K562 (cell line): ENCODE data around the gene KDM5A. TPM values are rescaled to one million over a fixed set of nuclear protein-coding genes. Genes with fewer than 3 reads are reported as not detected.
"Not testable (repeated sequence)": the region's sequence is repeated elsewhere in the genome, so short reads cannot be mapped to it uniquely, and the experiment has no call there.

ENCODE experiments used
- ATAC-seq: fragments of 200-7000 bp; cut with Tn5 transposase; 3 replicates; pipeline ENCODE4 v1.9.1; 2020; ENCODE audit warnings: moderate library complexity
- BruUV-seq: library from RNA; stranded (reverse); fragments of 400-500 nt; replicated peaks from 2 replicates; lab custom pipeline; 2021; lab: Mats Ljungman, UMichigan
- CTCF ChIA-PET: fragments of 300-600 bp; formaldehyde crosslinking; extraction: SDS; loops from one replicate; lab custom pipeline; 2021; ENCODE audit warnings: low intra/inter-chr PET ratio; lab: Yijun Ruan, JAX
- POLR2A ChIA-PET: fragments of 300-600, 350-650 bp; sonication (Branson Sonifier 250); formaldehyde crosslinking; extraction: SDS; loops from one replicate; lab custom pipeline; 2021; ENCODE audit warnings: antibody characterized with exemption, inconsistent platforms; lab: Yijun Ruan, JAX
- DNase-seq, 4 experiments: peaks; one replicate each; pipeline versions ENCODE4 v3.0.0 to v3.0.0-alpha.2; 2011 to 2018; ENCODE audit warnings: low spot score in 3 of 4, mixed read lengths in 3 of 4; ENCODE audit errors: extremely low read depth in 1 of 4
- FAIRE-seq: peaks from 2 replicates; lab custom pipeline; 2011; peaks lifted over from hg19 to GRCh38; lab: Jason Lieb, UNC
- H2AFZ ChIP-seq: 2 replicates; pipeline ENCODE4 v1.6.0; 2011; ENCODE audit warnings: low read depth, low read length, control low read depth, inconsistent platforms
- H3K27ac ChIP-seq: fragments of 200-600 bp; 3 replicates; pipeline ENCODE4 v1.8.0; 2011; ENCODE audit warnings: low read depth, mild to moderate bottlenecking, control low read depth, inconsistent platforms, low read length, moderate library complexity, mixed read lengths; ENCODE audit errors: extremely low read depth
- H3K27me3 ChIP-seq, 2 experiments: fragments of 300-600 bp in 1 of 2; 2 replicates in 1 of 2; 3 replicates in 1 of 2; pipeline versions ENCODE4 v1.6.0 to v1.8.0; 2011; ENCODE audit warnings: inconsistent platforms in 2 of 2, low read length in 2 of 2, mild to moderate bottlenecking in 1 of 2, mixed read lengths in 1 of 2, moderate library complexity in 1 of 2; ENCODE audit not compliant: control insufficient read depth in 2 of 2, insufficient read depth in 2 of 2
- H3K36me3 ChIP-seq: fragments of 300-600 bp; 3 replicates; pipeline ENCODE4 v1.8.0; 2011; ENCODE audit warnings: mild to moderate bottlenecking, low read length, inconsistent platforms; ENCODE audit not compliant: control insufficient read depth, insufficient read depth
- H3K4me1 ChIP-seq, 2 experiments: fragments of 200-600 bp in 1 of 2; replicated peaks in 1 of 2; 2 replicates in 1 of 2; 3 replicates in 1 of 2; pipeline versions ENCODE4 v1.5.1 to v1.8.0; 2011; ENCODE audit warnings: inconsistent platforms in 2 of 2, low read length in 2 of 2, mild to moderate bottlenecking in 1 of 2, mixed read lengths in 1 of 2, moderate library complexity in 1 of 2; ENCODE audit not compliant: control insufficient read depth in 2 of 2, insufficient read depth in 2 of 2
- H3K4me2 ChIP-seq: 2 replicates; pipeline ENCODE4 v1.6.1; 2011; ENCODE audit warnings: low read length, control low read depth, inconsistent platforms, mixed read lengths; ENCODE audit not compliant: insufficient read depth
- H3K4me3 ChIP-seq: fragments of 200-600 bp; sonication (generic), shearing (Covaris generic); 2 replicates; pipeline ENCODE4 v1.5.1; 2016; ENCODE audit warnings: control low read depth, inconsistent platforms
- H3K79me2 ChIP-seq: fragments of 200-600 bp; 3 replicates; pipeline ENCODE4 v1.8.0; 2011; ENCODE audit warnings: low read length, inconsistent platforms; ENCODE audit not compliant: control insufficient read depth, insufficient read depth
- H3K9ac ChIP-seq, 2 experiments: 2 replicates each; pipeline versions ENCODE4 v1.6.0 to v1.6.1; 2011; ENCODE audit warnings: low read depth in 2 of 2, low read length in 2 of 2, control low read depth in 1 of 2, inconsistent platforms in 1 of 2, mild to moderate bottlenecking in 1 of 2, mixed read lengths in 1 of 2; ENCODE audit not compliant: insufficient read depth in 1 of 2
- H3K9me1 ChIP-seq: one replicate; pipeline ENCODE4 v1.6.0; 2011; ENCODE audit warnings: inconsistent platforms, mild to moderate bottlenecking, low read length, moderate library complexity; ENCODE audit not compliant: control insufficient read depth, insufficient read depth
- H3K9me3 ChIP-seq: replicated peaks from 2 replicates; pipeline ENCODE4 v1.5.1; 2011; ENCODE audit warnings: low read depth, low read length, inconsistent platforms; ENCODE audit not compliant: control insufficient read depth, insufficient read depth
- H4K20me1 ChIP-seq: replicated peaks from 2 replicates; pipeline ENCODE4 v1.6.1; 2011; ENCODE audit warnings: low read length, inconsistent platforms, mixed read lengths; ENCODE audit not compliant: control insufficient read depth, insufficient read depth
- TCF7 ChIP-seq: sonication (generic); IDR thresholded peaks from 2 replicates; pipeline ENCODE4 v1.6.1; 2016; ENCODE audit warnings: antibody characterized with exemption, borderline replicate concordance
- TSC22D4 ChIP-seq: fragments of 450-650 bp; IDR thresholded peaks from 2 replicates; pipeline ENCODE4 v1.6.1; 2016; ENCODE audit warnings: missing genetic modification characterization, missing biosample characterization, control low read depth
- WGBS: fragments of 100-300 bp; shearing (Covaris generic); methylation state at CpG from one replicate; pipeline ENCODE4 v1.1.6; 2016; ENCODE audit warnings: low coverage, mixed read lengths; ENCODE audit not compliant: insufficient coverage; ENCODE audit errors: missing lambda C conversion rate; 5-methylcytosine and 5-hydroxymethylcytosine counted together
- in situ Hi-C: fragments of 300-500 bp; cut with MboI; formaldehyde crosslinking; loops from 4 replicates; pipeline ENCODE4 v1.15.0; 2018; ENCODE audit warnings: inconsistent platforms, mixed read lengths
- intact Hi-C: fragments of 100-400 bp; cut with micrococcal nuclease; formaldehyde crosslinking; loops from 2 replicates; pipeline ENCODE4 v1.14.2; 2022
- polyA plus RNA-seq, 8 experiments: library from polyadenylated mRNA; depleted of rRNA in 4 of 8; stranded (reverse) in 5 of 8; unstranded in 3 of 8; fragments of >200 nt; fragmentation: Nextera tagmentation in 2 of 8; fragmentation: Illumina TruSeq in 1 of 8; extraction: Ambion mirVana in 2 of 8; extraction: Trizol in 1 of 8; gene quantifications; 2 replicates each; pipeline versions ENCODE4 v1.2.1 to v1.2.3, GENCODE V29; 2011 to 2014; ENCODE audit warnings: inconsistent platforms in 1 of 8, missing spikeins in 1 of 8
- total RNA-seq, 7 experiments: library from RNA; depleted of rRNA in 6 of 7; stranded (reverse); fragments of >200 nt in 6 of 7; fragmentation: Illumina TruSeq in 2 of 7; extraction: Trizol in 2 of 7; gene quantifications; 2 replicates each; pipeline versions ENCODE4 v1.2.1 to v1.2.3, GENCODE V29; 2011 to 2021; ENCODE audit warnings: low replicate concordance in 1 of 7

KDM5A gene
- total and polyA plus RNA-seq, 9 of the 15 experiments (the other 6 are each of a cell fraction or from before 2014, with no cell fraction given): 5.5 to 35.1 (median 13.1) TPM

GRCh38 chr12:304805-305204 lies 84.3 kb downstream of the KDM5A start:
- POLR2A ChIA-PET: no interaction called here
- ATAC-seq: no peak
- Histone ChIP-seq H3K36me3 (peaks cover 42% of the 10 kb centered on the region), H3K4me3 (no peak overlapping the region), H3K9me1 (no peaks in the 10 kb centered on the region), H3K9me3 (no peaks in the 10 kb centered on the region), H3K4me1 (no peaks in the 10 kb centered on the region), H3K9ac (no peak overlapping the region), H3K79me2 (no peaks in the 10 kb centered on the region; the same call in 2 of the 3 replicates), H3K27me3 (no peaks in the 10 kb centered on the region), H3K27ac (no peak overlapping the region), H2AFZ (no peak overlapping the region), H4K20me1 (no peaks in the 10 kb centered on the region), H3K4me2 (no peak overlapping the region)
- intact Hi-C loops (no loop called here), in situ Hi-C loops (no loop called here)
- no peak for FAIRE-seq
- BruUV-seq: no TSS peak
- CTCF ChIA-PET: no interaction called here
- 89% methylated on average over 5 of the region's 5 CpGs for WGBS
- DNase-seq: no peak
- TF ChIP-seq TSC22D4 (tag): no peak
- TF ChIP-seq TCF7: no peak

- H3K9me3 ChIP-seq, H3K9me1 ChIP-seq, H3K4me1 ChIP-seq, BruUV-seq, H2AFZ ChIP-seq, intact Hi-C loops, H4K20me1 ChIP-seq, H3K9ac ChIP-seq, in situ Hi-C loops, CTCF ChIA-PET, ATAC-seq, H3K79me2 ChIP-seq, DNase-seq, FAIRE-seq, H3K27ac ChIP-seq, H3K4me2 ChIP-seq, H3K4me3 ChIP-seq, H3K27me3 ChIP-seq, POLR2A ChIA-PET: not testable (repeated sequence)
- WGBS: 52% methylated on average over 3 of the region's 3 CpGs
- H3K36me3 ChIP-seq: peaks cover 23% of the 10 kb centered on the region
Observed at GRCh38 chr12:302766-303165, 86.4 kb downstream of the KDM5A start.

GRCh38 chr12:300166-300565 lies 89.0 kb downstream of the KDM5A start:
- CTCF ChIA-PET: not testable (repeated sequence)

More at GRCh38 chr12:300166-300565, 89.0 kb downstream of the KDM5A start:
- H3K4me1 ChIP-seq, H3K79me2 ChIP-seq, FAIRE-seq, DNase-seq, H2AFZ ChIP-seq, H3K4me3 ChIP-seq, H3K9me3 ChIP-seq, ATAC-seq, BruUV-seq, POLR2A ChIA-PET, H3K9ac ChIP-seq, H3K27me3 ChIP-seq, intact Hi-C loops, H3K4me2 ChIP-seq, H3K27ac ChIP-seq, H3K9me1 ChIP-seq, H4K20me1 ChIP-seq, in situ Hi-C loops: not testable (repeated sequence)
- peaks cover 17% of the 10 kb centered on the region; the same call in 2 of the 3 replicates for H3K36me3 ChIP-seq
- WGBS: 73% methylated on average over 1 of the region's 1 CpG
